IgD-negative memory B cell (primary cell): Measurements from ENCODE around the gene MED10. TPM values are rescaled to one million over a fixed set of nuclear protein-coding genes. Genes with fewer than 3 reads are reported as not detected.

Source experiments
- H3K27ac Mint-ChIP-seq, 3 donors: one replicate each; pipeline ENCODE4 v1.8.0; 2020 to 2022; ENCODE audit warnings: mild to moderate bottlenecking in 3 of 3, mixed read lengths in 3 of 3, moderate library complexity in 1 of 3
- H3K27me3 Mint-ChIP-seq: one replicate; pipeline ENCODE4 v1.8.0; 2021; ENCODE audit warnings: mixed read lengths
- H3K36me3 Mint-ChIP-seq: one replicate; pipeline ENCODE4 v1.8.0; 2020; ENCODE audit warnings: mild to moderate bottlenecking, mixed read lengths
- H3K4me1 Mint-ChIP-seq, 3 donors: one replicate each; pipeline ENCODE4 v1.8.0; 2020 to 2022; ENCODE audit warnings: mixed read lengths in 3 of 3, mild to moderate bottlenecking in 1 of 3
- H3K4me3 Mint-ChIP-seq, 4 donors: one replicate each; pipeline ENCODE4 v1.8.0; 2020 to 2022; ENCODE audit warnings: mild to moderate bottlenecking in 4 of 4, mixed read lengths in 4 of 4, moderate library complexity in 3 of 4
- H3K9me3 Mint-ChIP-seq, 3 donors: one replicate each; pipeline ENCODE4 v1.8.0; 2020 to 2021; ENCODE audit warnings: mixed read lengths in 3 of 3, mild to moderate bottlenecking in 1 of 3
- polyA plus RNA-seq: library from polyadenylated mRNA; unstranded; fragments of 300-500 nt; fragmentation: Illumina TruSeq; gene quantifications from one replicate; pipeline ENCODE4 v1.2.3, GENCODE V29; 2021

The MED10 gene
- polyA plus RNA-seq, 1 donor from 2014 or later: 114 TPM

- Mint-ChIP-seq H3K9me3 (no peaks in the 10 kb centered on the region), H3K4me1 (peaks cover 0 to 4% (median 0%) of the 10 kb centered on the region in 3 donors), H3K27ac (no peak overlapping the region), H3K36me3 (peaks cover 15% of the 10 kb centered on the region), H3K27me3 (no peaks in the 10 kb centered on the region), H3K4me3 (no peak overlapping the region)
These were observed 40.2 kb downstream of the MED10 start for GRCh38 chr5:6338135-6338534.

GRCh38 chr5:6333182-6333905 lies 45.0 kb downstream of the MED10 start:
- Mint-ChIP-seq H3K36me3 (peaks cover 24% of the 10 kb centered on the region), H3K4me1 (peaks cover 0 to 4% (median 0%) of the 10 kb centered on the region in 3 donors), H3K9me3 (peaks cover 3 to 11% (median 6%) of the 10 kb centered on the region in 3 donors), H3K27me3 (no peaks in the 10 kb centered on the region), H3K27ac (no peak overlapping the region), H3K4me3 (no peak overlapping the region)

GRCh38 chr5:6328173-6328572 lies 50.2 kb downstream of the MED10 start:
- H3K9me3 Mint-ChIP-seq: peaks cover 3 to 12% (median 6%) of the 10 kb centered on the region in 3 donors
- no peaks in the 10 kb centered on the region for H3K27me3 Mint-ChIP-seq
- no peaks in the 10 kb centered on the region for H3K4me1 Mint-ChIP-seq
- H3K27ac Mint-ChIP-seq: no peak overlapping the region
- H3K4me3 Mint-ChIP-seq: no peak overlapping the region
- peaks cover 11% of the 10 kb centered on the region for H3K36me3 Mint-ChIP-seq

GRCh38 chr5:6326776-6327175 lies 51.6 kb downstream of the MED10 start:
- Mint-ChIP-seq H3K4me1 (no peaks in the 10 kb centered on the region), H3K27ac (no peak overlapping the region), H3K4me3 (no peak overlapping the region), H3K36me3 (peaks cover 8% of the 10 kb centered on the region), H3K9me3 (peaks cover 6 to 12% (median 6%) of the 10 kb centered on the region in 3 donors), H3K27me3 (no peaks in the 10 kb centered on the region)

GRCh38 chr5:6322163-6322713 lies 56.1 kb downstream of the MED10 start:
- Mint-ChIP-seq H3K27ac (no peak overlapping the region), H3K27me3 (no peaks in the 10 kb centered on the region), H3K4me3 (no peak overlapping the region), H3K36me3 (no peaks in the 10 kb centered on the region), H3K4me1 (no peaks in the 10 kb centered on the region), H3K9me3 (peaks cover 2 to 10% (median 3%) of the 10 kb centered on the region in 3 donors)

Other genes with a start within 250 kb of the MED10 start
- not detected for gene UBE2QL1, start 70.3 kb upstream of the MED10 start, polyA plus RNA-seq